GM18909 (cell line): ENCODE data around the gene MICAL3.
"Not testable (repeated sequence)": the region's sequence is repeated elsewhere in the genome, so short reads cannot be mapped to it uniquely, and the experiment has no call there.

Experiments used
- ATAC-seq: cut with Tn5 transposase; IDR thresholded peaks from one replicate; pipeline ENCODE4 v1.9.1; 2021; ENCODE audit warnings: mild to moderate bottlenecking; ENCODE audit not compliant: unreplicated experiment, poor library complexity

MICAL3 gene

GRCh38 chr22:18024276-18024939, at the start of gene MICAL3:
Gene MICAL3 (minus strand): TSS chr22:18024561. CDS start chr22:17906812, 117,749 bp downstream.
- no peak for ATAC-seq

DNA sequence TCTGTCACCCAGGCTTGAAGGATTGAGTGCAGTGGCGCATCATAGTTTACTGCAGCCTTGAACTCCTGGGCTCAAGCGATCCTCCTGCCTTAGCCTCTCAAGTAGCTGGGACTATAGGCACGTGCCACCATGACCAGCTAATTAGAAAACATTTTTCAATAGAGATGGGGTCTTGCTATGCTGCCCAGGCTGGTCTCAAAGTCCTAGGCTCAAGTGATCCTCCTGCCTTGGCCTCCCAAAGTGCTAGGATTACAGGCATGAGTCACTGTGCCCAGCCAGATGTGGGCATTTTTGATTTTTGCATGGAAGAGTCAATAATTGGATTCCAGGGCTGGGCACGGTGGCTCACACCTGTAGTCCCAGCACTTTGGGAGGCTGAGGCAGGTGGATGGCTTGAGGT, 49.6 kb upstream of the MICAL3 start:
- ATAC-seq = not testable (repeated sequence)

GRCh38 chr22:18073467-18073866, 49.1 kb upstream of the MICAL3 start:
- ATAC-seq = no peak

DNA sequence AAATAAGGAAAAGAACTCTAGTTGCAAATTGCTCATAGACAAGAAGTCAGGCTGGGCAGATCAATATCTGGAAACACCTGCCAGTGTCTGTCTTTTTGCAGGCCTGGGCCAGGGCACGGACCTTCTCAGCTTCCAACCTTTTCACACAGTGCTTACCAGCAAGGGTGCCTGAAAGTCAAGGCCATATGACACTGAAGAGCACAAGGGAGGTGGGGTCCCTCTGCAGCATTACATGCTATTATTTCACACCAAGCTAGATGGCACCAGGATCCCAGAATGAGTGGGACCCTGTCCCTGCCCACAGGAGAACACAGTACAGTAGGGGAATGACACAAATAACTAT, 47.6 kb upstream of the MICAL3 start:
- ATAC-seq = no peak

GRCh38 chr22:18071307-18071967, 47.1 kb upstream of the MICAL3 start:
- ATAC-seq = not testable (repeated sequence)

- ATAC-seq = no peak
These were observed 46.4 kb upstream of the MICAL3 start for GRCh38 chr22:18070556-18071306.

DNA sequence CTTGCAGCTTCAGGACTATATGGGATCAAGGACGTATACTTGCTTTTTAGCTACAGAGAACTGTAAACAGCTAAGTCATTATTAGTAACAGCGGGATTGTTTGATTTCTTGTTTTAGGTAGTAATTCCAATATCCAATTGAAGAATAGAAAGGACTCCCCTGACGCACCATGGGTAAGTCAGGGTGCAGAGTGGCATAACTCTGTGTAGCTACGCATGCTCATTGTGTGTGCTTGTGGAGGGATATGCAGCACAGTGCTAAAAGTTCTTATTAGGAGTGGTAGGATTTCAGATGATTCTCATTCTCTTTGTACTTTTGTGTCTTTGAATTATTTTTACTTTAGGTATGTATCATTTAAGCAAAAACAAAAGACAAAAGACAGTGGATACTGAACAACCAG, 45.7 kb upstream of the MICAL3 start:
- ATAC-seq = no peak

DNA sequence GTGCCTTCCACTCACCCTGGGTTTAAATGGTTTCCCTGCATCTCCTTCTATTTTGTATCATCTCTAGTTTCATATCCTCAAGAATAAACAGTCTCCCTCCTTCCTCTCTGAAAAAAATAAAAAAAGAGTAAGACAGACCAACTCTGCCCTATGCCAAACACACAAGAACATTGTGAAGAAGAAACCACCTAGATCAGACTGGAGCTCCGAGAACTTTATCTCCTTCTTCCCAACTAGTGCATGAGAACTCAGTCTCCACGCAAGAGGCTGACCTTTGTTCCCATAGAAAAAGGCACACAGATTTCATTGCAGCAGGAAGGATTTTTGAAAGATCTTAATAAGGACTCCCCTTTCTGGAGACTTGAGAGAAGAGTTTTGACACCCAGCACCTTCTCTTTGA, 44.7 kb upstream of the MICAL3 start:
- no peak for ATAC-seq

- no peak for ATAC-seq
These were observed 44.1 kb upstream of the MICAL3 start for GRCh38 chr22:18068381-18068988.

- ATAC-seq = no peak
These were observed 43.4 kb upstream of the MICAL3 start for GRCh38 chr22:18067548-18068341.

DNA sequence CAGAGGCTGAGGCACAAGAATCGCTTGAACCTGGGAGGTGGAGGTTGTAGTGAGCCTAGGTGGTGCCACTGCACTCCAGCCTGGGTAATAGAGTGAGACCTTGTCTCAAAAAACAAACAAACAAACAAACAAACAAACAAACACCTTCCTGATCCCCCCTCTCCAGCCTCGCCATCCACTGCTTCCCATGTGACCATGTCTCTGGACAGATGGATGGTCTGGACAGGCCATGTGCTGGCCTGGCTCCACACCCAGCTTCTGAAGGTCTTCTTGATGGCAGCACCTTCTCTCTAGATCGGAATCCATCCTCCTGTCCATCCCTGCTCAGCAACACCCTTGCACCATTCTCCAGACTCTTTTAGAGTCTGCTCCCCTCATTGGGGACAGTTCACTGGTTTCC, 42.8 kb upstream of the MICAL3 start:
- ATAC-seq = no peak

- no peak for ATAC-seq
These were observed 42.0 kb upstream of the MICAL3 start for GRCh38 chr22:18066181-18066859.

DNA sequence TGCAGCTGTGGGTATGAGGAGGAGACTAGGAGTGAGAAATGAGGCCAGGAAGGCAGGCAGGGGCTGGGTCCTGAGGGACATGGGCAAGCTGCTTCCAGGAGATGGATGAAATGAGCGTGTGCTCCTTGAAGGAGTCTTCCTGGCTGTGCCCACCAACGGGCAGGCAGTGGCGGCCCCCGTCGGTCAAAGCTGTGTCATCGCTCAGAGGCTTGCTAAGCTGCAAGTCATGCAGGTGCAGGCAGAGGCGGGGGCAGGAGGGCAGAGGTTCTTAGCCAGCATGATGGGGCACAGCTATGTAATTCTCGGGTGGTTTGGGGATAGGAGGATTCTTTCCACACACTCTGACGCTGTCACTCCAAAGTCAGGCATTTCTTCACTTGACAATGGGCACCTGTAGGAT, 40.9 kb upstream of the MICAL3 start:
- no peak for ATAC-seq

DNA sequence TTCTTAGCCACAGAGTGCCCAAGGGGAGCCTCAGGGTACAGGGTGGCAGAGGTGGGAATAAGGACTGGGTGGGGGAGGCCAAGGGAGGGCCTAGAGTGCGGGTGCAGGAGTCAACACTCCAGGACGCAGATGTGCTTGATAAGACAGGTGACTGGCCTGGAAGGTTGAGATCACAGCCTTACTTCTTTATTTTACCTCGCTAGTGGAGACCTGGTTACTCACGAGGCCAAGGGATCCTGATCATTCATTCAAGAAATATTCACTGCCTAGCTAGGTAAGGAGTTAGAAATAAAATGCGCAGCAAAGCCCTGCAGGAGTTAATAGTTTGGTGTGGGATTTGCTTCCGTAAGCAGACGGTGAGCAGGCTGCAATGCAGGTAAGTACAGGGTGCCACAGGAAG, 40.3 kb upstream of the MICAL3 start:
- no peak for ATAC-seq

DNA sequence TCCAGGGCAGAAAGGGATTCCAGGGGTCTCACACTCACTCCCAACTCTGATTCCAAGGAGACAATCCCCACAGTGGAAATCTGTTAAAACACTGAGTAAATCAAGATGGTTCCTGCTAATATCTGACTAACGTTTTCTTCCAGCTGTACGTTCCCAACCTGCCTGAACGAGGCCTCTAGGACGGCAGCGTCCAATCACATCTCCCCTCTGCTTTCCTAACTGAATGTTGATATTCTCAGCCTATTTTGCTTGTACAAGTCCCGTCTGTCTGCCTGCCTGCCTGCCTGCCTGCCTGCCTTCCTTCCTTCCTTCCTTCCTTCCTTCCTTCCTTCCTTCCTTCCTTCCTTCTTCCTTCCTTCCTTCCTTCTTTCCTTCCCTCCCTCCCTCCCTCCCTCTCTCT, 39.4 kb upstream of the MICAL3 start:
- not testable (repeated sequence) for ATAC-seq

GRCh38 chr22:18063306-18063705, 38.9 kb upstream of the MICAL3 start:
- no peak for ATAC-seq

- no peak for ATAC-seq
These were observed 38.1 kb upstream of the MICAL3 start for GRCh38 chr22:18062421-18062820.

- ATAC-seq = no peak
These were observed 36.6 kb upstream of the MICAL3 start for GRCh38 chr22:18060646-18061620.

DNA sequence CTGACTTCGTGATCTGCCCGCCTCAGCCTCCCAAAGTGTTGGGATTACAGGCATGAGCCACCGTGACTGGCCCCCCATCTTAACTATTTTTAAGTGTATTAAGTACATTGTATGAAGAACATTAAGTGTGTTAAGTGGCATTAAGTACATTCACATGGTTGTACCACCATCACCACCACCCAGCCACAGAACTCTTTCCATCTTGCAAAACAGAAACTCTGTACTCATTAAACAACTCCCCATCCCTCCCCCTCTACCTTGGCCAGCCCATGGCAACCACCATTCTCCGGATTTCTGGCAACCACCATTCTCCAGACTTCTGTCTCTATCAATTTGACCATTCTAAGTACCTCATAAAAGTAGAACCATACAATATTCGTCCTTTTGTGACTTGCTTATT, 35.6 kb upstream of the MICAL3 start:
- no peak for ATAC-seq
